ENCODE data around the gene NKAP. TPM values are rescaled to one million over a fixed set of nuclear protein-coding genes. Genes with fewer than 3 reads are reported as not detected.

The NKAP gene
- total and polyA plus RNA-seq, 2 of the 13 experiments (the other 11 are each of a cell fraction or from before 2014, with no cell fraction given) = 3.6 to 6.1 TPM

- TF ChIP-seq ZNF317 (CRISPR knock-in tag; IDR thresholded peaks at IDR 0.05) = 0 out of 2 replicates have a peak, but pooled peaks have one; percentile 11
- TF ChIP-seq ZNF891 (CRISPR knock-in tag; IDR thresholded peaks at IDR 0.05) = no peak
- no peak for TF ChIP-seq WIZ (CRISPR knock-in tag; IDR thresholded peaks at IDR 0.05)
- TF ChIP-seq ZNF850 (CRISPR knock-in tag; conservative IDR thresholded peaks at IDR 0.05) = no peak
- no peak for TF ChIP-seq ZNF563 (CRISPR knock-in tag; IDR thresholded peaks at IDR 0.05)
- TF ChIP-seq NFYC (CRISPR knock-in tag; IDR thresholded peaks at IDR 0.05) = peak; percentile 27; the same call in 1 of the 2 replicates
- no peak for TF ChIP-seq ZNF10 (CRISPR knock-in tag; IDR thresholded peaks at IDR 0.05; ENCODE audit: borderline replicate concordance, low read depth)
- no peak for TF ChIP-seq ZBTB37 (CRISPR knock-in tag; IDR thresholded peaks at IDR 0.05)
- TF ChIP-seq MAFG (CRISPR knock-in tag; IDR thresholded peaks at IDR 0.05) = no peak
- TF ChIP-seq CBX5 (CRISPR knock-in tag; IDR thresholded peaks at IDR 0.05; ENCODE audit: borderline replicate concordance) = no peak; the same call in 1 of the 2 replicates
- TF ChIP-seq, protein P1, sequence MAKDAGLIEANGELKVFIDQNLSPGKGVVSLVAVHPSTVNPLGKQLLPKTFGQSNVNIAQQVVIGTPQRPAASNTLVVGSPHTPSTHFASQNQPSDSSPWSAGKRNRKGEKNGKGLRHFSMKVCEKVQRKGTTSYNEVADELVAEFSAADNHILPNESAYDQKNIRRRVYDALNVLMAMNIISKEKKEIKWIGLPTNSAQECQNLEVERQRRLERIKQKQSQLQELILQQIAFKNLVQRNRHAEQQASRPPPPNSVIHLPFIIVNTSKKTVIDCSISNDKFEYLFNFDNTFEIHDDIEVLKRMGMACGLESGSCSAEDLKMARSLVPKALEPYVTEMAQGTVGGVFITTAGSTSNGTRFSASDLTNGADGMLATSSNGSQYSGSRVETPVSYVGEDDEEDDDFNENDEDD (CRISPR knock-in tag; IDR thresholded peaks at IDR 0.05; ENCODE audit: borderline replicate concordance) = peak; percentile 62; the same call in 1 of the 2 replicates
- no peak for TF ChIP-seq FOXO1 (CRISPR knock-in tag; IDR thresholded peaks at IDR 0.05)
- TF ChIP-seq POLR2AphosphoS2 (IDR thresholded peaks at IDR 0.05; ENCODE audit: low read depth, low read length) = no peak
- TF ChIP-seq ZNF121 (CRISPR knock-in tag; IDR thresholded peaks at IDR 0.05) = no peak
- peak; percentile 88 for TF ChIP-seq GATAD1 (CRISPR knock-in tag; IDR thresholded peaks at IDR 0.05)
- TF ChIP-seq ZMYM2 (CRISPR knock-in tag; IDR thresholded peaks at IDR 0.05) = no peak
- no peak for TF ChIP-seq SRSF9 (IDR thresholded peaks at IDR 0.05; ENCODE audit: borderline replicate concordance, insufficient read depth, low read depth, low read length, poor library complexity, severe bottlenecking)
- TF ChIP-seq RAD51 (IDR thresholded peaks at IDR 0.05; ENCODE audit: borderline replicate concordance) = no peak
- no peak for TF ChIP-seq SATB2 (CRISPR knock-in tag; IDR thresholded peaks at IDR 0.05)
- TF ChIP-seq SRF (IDR thresholded peaks at IDR 0.05; ENCODE audit: low read depth, low read length) = no peak
- TF ChIP-seq NFE2 (CRISPR knock-in tag; IDR thresholded peaks at IDR 0.05) = no peak
- TF ChIP-seq ZBTB10 (CRISPR knock-in tag; IDR thresholded peaks at IDR 0.05; ENCODE audit: borderline replicate concordance) = 0 out of 2 replicates have a peak, but pooled peaks have one; percentile 61
- TF ChIP-seq SP1 (IDR thresholded peaks at IDR 0.05) = no peak
- TF ChIP-seq SP1 (CRISPR knock-in tag; IDR thresholded peaks at IDR 0.05) = no peak
- TF ChIP-seq NR3C1 (CRISPR knock-in tag; IDR thresholded peaks at IDR 0.05) = no peak
- no peak for TF ChIP-seq ZNF124 (CRISPR knock-in tag; IDR thresholded peaks at IDR 0.05)
These were observed 71.8 kb downstream of the NKAP start, which contains the start of the genes NDUFA1 and RNF113A (continued) for GRCh38 chrX:119871599-119872395.

All from HepG2 (cell line).